Brain microvascular endothelial cell (primary cell): ENCODE data around the gene TRIL.
A peak's percentile ranks its signal among the peaks of the same experiment; 100 is the strongest.

Source experiments
- DNase-seq: peaks from one replicate; pipeline ENCODE4 v3.0.0-alpha.2; 2020
- H3K27ac ChIP-seq: fragments of 250-450 bp; sonication (Bioruptor Pico); 2 replicates; pipeline ENCODE4 v1.5.1; 2020; ENCODE audit warnings: mild to moderate bottlenecking, moderate library complexity
- H3K27me3 ChIP-seq: fragments of 250-450 bp; sonication (Bioruptor Pico); replicated peaks from 2 replicates; pipeline ENCODE4 v1.5.1; 2020; ENCODE audit warnings: mild to moderate bottlenecking
- H3K36me3 ChIP-seq: fragments of 250-450 bp; sonication (Bioruptor Pico); replicated peaks from 2 replicates; pipeline ENCODE4 v1.5.1; 2020; ENCODE audit warnings: mild to moderate bottlenecking
- H3K4me3 ChIP-seq: 2 replicates; pipeline ENCODE4 v1.5.1; 2011; ENCODE audit warnings: low read depth, mild to moderate bottlenecking, control low read depth, low read length, moderate library complexity
- CTCF ChIP-seq: IDR thresholded peaks from 2 replicates; pipeline ENCODE4 v1.5.1; 2011; ENCODE audit warnings: low read depth, mild to moderate bottlenecking, moderate library complexity, low read length, control low read depth, inconsistent platforms; ENCODE audit errors: missing control alignments
- in situ Hi-C: cut with HindIII; loops from 2 replicates; pipeline ENCODE4 v1.10.0; 2017; ENCODE audit warnings: low sequenced_read_pairs, low pct_ligation_motif_present

The TRIL gene

DNA sequence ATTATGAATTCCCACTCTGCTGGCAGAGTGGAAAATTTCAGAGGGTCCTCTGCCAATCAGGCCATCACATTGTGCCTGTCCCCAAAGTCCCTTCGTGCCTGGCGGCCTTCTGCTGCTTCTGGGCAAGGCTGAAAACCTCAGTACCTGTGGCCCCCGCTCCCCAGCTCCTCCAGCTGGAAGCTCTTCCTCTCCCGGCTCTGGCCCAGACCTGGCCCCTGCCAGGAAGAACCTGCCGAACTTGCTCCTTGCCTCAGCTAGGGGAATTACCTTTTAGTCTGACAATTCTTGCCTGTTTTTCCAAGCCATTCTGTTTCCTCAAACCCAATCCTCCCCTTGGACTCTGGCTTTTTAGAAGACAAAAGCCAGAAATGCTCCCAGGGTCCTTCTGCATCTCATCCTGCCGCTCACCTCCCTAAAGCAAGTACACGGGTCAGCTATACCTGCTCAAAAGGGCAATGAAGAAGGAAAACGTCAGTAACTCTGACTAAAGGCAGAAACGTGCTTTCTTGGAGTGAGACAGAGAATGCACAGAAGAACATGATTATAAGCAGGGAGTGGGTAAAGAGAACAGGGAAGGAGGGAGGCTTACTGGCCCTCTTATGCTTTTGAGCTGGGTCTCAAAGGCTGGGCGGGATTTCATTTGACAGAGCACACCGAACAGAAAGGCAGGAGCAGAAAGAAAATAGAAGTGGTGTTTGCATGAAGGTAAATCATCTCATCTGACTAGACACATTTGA lies 28.1 kb upstream of the TRIL start:
- Histone ChIP-seq H3K4me3 (no peak overlapping the region), H3K27ac (no peak overlapping the region), H3K27me3 (no peaks in the 10 kb centered on the region), H3K36me3 (no peaks in the 10 kb centered on the region)
- TF ChIP-seq CTCF = no peak
- in situ Hi-C loops = no loop called here
- DNase-seq = no peak

DNA sequence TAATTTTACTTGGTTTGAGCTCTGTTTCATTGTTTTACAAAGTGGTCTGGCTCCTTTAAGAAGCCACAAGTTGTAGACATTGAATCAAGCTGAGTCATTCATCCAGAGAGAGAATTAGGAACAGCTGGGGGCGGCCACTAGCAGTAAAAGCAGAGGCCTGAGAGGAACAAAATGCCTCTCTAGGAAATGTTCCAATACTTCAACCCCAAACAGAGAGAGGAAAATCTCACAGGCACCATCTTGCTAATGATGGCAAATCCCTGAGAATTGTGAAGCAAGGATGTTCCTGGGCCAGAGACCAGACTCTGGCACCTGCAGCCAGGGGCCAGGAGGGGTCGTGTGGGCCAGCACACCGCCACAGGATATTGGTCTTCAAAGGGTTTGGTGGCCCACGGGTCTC lies 26.5 kb upstream of the TRIL start:
- in situ Hi-C loops = no loop called here
- peak; percentile 32 for TF ChIP-seq CTCF
- Histone ChIP-seq H3K4me3 (no peak overlapping the region), H3K27me3 (no peaks in the 10 kb centered on the region), H3K36me3 (no peaks in the 10 kb centered on the region), H3K27ac (peak overlapping the region; percentile 25)
- DNase-seq = peak; percentile 76

DNA sequence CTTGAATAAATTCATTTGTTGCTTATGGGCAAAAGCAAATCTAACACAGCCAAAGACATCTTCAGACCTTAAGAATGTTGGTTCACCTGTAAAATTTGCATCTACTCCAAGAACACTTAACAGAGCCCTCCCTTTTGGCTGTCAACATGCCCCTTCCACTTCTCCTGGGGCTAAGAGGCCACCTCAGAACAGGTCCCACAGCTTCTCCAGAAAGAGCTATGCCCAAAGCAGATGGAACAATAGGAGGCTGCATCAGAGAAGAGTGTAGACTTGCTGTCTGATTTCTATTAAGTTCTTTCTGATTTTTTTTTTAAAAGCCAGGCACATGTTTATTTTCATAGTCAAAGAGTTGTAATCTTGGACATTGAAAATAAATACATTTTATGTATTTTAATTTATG lies 26.1 kb upstream of the TRIL start:
- in situ Hi-C loops = no loop called here
- TF ChIP-seq CTCF = no peak
- H3K4me3 ChIP-seq = no peak overlapping the region
- no peaks in the 10 kb centered on the region for H3K27me3 ChIP-seq
- H3K27ac ChIP-seq = no peak overlapping the region
- no peak for DNase-seq
- H3K36me3 ChIP-seq = no peaks in the 10 kb centered on the region

GRCh38 chr7:28983396-28984190 lies 25.5 kb upstream of the TRIL start:
- Histone ChIP-seq H3K36me3 (no peaks in the 10 kb centered on the region), H3K4me3 (no peak overlapping the region), H3K27ac (no peak overlapping the region), H3K27me3 (no peaks in the 10 kb centered on the region)
- no peak for DNase-seq
- in situ Hi-C loops = no loop called here
- TF ChIP-seq CTCF = no peak

DNA sequence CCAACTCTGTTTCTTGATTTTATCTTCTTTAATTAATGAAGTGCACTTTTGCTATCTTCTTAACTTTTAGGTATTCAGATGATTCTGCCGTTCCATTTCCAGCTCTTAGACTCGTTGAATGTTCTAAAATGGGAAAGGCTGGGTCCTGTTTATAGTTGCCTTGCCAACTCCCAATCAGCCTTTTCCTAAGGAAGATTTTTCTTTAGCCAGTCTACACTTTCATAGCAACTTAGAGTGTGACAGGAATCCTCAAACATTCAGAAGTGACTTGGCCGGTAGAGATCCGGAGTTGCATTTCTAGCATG lies 23.0 kb upstream of the TRIL start:
- H3K4me3 ChIP-seq = no peak overlapping the region
- no peak for DNase-seq
- in situ Hi-C loops = no loop called here
- no peaks in the 10 kb centered on the region for H3K36me3 ChIP-seq
- no peaks in the 10 kb centered on the region for H3K27me3 ChIP-seq
- TF ChIP-seq CTCF = no peak
- no peak overlapping the region for H3K27ac ChIP-seq
